ENCODE measurements around the gene AP1S2. TPM values are rescaled to one million over a fixed set of nuclear protein-coding genes. Genes with fewer than 3 reads are reported as not detected.
A peak's percentile ranks its signal among the peaks of the same experiment; 100 is the strongest.

The AP1S2 gene
- total and polyA plus RNA-seq, 2 of the 13 experiments (the other 11 are each of a cell fraction or from before 2014, with no cell fraction given), result 10.1 to 18.8 TPM

GRCh38 chrX:15789979-15790768, 64.4 kb downstream of the AP1S2 start, which contains the start of gene ZRSR2 (continued):
- TF ChIP-seq ZNF768 (CRISPR knock-in tag; IDR thresholded peaks at IDR 0.05) (no peak), ARNTL (CRISPR knock-in tag; IDR thresholded peaks at IDR 0.05) (no peak), ZMAT3 (CRISPR knock-in tag; conservative IDR thresholded peaks at IDR 0.05) (no peak), GFI1 (CRISPR knock-in tag; IDR thresholded peaks at IDR 0.05; ENCODE audit: borderline replicate concordance) (no peak), KMT2A (CRISPR knock-in tag; IDR thresholded peaks at IDR 0.05) (peak; percentile 54; the same call in 1 of the 2 replicates), ERF (CRISPR knock-in tag; IDR thresholded peaks at IDR 0.05) (0 out of 2 replicates have a peak, but pooled peaks have one; percentile 18), ZNF660 (CRISPR knock-in tag; IDR thresholded peaks at IDR 0.05; ENCODE audit: borderline replicate concordance, low read depth) (no peak), ZNF713 (CRISPR knock-in tag; IDR thresholded peaks at IDR 0.05) (no peak), SRY (CRISPR knock-in tag; IDR thresholded peaks at IDR 0.05) (no peak), PRPF4 (IDR thresholded peaks at IDR 0.05; ENCODE audit: low read depth, low read length, poor library complexity, severe bottlenecking) (no peak), KDM4B (CRISPR knock-in tag; IDR thresholded peaks at IDR 0.05) (no peak), ZNF225 (CRISPR knock-in tag; IDR thresholded peaks at IDR 0.05) (no peak), PCBP2 (optimal IDR thresholded peaks at IDR 0.05; ENCODE audit: low read depth, low read length, poor library complexity, severe bottlenecking) (no peak), KDM2A (CRISPR knock-in tag; IDR thresholded peaks at IDR 0.05; ENCODE audit: borderline replicate concordance, low read depth) (0 out of 2 replicates have a peak, but pooled peaks have one; percentile 48), ZNF615 (CRISPR knock-in tag; IDR thresholded peaks at IDR 0.05; ENCODE audit: borderline replicate concordance) (no peak), RXRA (CRISPR knock-in tag; IDR thresholded peaks at IDR 0.05) (no peak), ZNF570 (CRISPR knock-in tag; IDR thresholded peaks at IDR 0.05; ENCODE audit: borderline replicate concordance) (no peak), DBP (CRISPR knock-in tag; IDR thresholded peaks at IDR 0.05; ENCODE audit: not compliant biosample characterization) (no peak), MTF2 (CRISPR knock-in tag; IDR thresholded peaks at IDR 0.05; ENCODE audit: borderline replicate concordance) (no peak), HES4 (CRISPR knock-in tag; IDR thresholded peaks at IDR 0.05; ENCODE audit: borderline replicate concordance) (no peak), HDAC2 (CRISPR knock-in tag; IDR thresholded peaks at IDR 0.05) (peak; percentile 20; the same call in 1 of the 2 replicates), ZNF652 (CRISPR knock-in tag; IDR thresholded peaks at IDR 0.05; ENCODE audit: borderline replicate concordance, low read depth) (no peak), IRF2 (CRISPR knock-in tag; IDR thresholded peaks at IDR 0.05) (no peak), TCF7L2 (IDR thresholded peaks at IDR 0.05; ENCODE audit: low read depth, low read length) (no peak), SNAPC2 (CRISPR knock-in tag; IDR thresholded peaks at IDR 0.05) (no peak), SMARCE1 (IDR thresholded peaks at IDR 0.05; ENCODE audit: borderline replicate concordance) (no peak), BATF2 (CRISPR knock-in tag; IDR thresholded peaks at IDR 0.05) (no peak), ZNF263 (CRISPR knock-in tag; IDR thresholded peaks at IDR 0.05) (no peak)

Data from HepG2 (cell line).